Smooth muscle cell of the brain vasculature (primary cell): ENCODE measurements around the gene PBRM1.

Experiments
- DNase-seq: peaks from one replicate; pipeline ENCODE4 v3.0.0-alpha.2; 2012; ENCODE audit warnings: low read depth, low spot score

The PBRM1 gene

DNA sequence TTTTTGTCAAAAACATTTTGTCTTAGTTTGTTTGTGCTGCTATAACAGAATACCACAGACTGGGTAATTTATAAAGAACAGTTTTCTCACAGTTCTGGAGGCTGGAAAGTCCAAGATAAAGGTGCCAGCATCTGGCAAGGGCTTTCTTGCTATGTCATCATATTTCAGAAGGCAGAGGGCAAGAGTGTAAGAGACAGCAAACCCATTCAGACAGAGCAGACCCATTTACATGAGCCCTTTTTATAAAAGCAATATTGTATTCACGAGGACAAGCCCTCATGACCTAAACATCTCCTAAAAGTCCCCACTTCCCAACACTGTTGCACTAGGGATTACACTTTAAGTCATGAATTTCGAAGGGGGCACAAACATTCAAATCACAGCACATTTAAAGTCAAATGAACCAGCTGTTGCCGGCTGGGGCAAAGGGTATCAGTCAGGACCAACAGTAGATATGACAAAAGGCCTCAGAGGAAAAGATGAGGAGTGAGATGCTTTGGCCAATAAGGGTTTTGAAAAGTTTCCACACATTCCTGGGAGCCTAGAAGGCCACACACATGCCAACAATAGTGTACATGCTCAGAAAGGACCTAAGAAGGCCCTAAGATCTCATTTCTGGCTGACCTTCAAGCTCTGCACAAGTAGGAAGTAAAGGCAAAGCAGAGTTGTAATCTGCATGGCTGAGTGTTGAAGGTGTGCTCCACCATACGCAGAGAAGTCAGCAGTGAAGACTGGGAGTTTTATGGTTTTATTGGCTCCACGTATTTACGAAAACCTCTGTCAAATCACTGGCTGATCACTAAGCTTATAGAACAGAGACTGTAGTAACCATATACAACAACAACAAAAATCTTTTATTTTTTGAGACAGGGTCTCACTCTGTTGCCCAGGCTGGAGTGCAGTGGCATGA, 111.4 kb downstream of the PBRM1 start:
- DNase-seq, result no peak

DNA sequence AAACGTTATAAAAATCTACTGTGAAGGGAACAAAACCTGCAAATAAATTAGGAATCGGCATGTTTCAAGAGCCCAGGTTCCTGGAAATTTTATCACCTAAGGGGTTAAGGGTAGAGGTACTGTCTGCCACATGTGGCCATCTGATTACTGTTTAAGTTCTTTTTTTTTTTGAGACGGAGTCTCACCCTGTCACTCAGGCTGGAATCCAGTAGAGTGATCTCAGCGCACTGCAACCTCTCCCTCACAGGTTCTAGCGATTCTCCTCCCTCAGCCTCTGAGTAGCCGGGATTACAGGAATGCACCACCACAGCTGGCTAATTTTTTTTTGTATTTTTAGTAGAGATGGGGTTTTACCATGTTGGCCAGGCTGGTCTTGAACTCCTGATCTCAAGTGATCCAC, 113.5 kb downstream of the PBRM1 start:
- DNase-seq, result no peak

DNA sequence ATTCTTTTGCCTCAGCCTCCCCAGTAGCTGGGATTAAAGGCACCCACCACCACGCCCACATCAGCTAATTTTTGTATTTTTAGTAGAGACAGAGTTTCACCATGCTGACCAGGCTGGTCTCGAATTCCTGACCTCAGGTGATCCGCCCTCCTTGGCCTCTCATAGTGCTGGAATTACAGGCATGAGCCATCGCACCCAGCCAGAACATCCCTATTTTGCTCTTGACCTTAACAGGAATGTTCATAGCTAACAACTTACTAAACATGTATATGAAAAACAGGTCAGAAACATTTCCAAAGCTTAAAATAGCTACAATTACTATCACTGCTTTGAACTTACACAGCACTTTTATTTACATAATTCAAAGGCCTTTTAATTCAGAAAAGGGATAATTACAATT, 115.6 kb downstream of the PBRM1 start:
- DNase-seq, result no peak

DNA sequence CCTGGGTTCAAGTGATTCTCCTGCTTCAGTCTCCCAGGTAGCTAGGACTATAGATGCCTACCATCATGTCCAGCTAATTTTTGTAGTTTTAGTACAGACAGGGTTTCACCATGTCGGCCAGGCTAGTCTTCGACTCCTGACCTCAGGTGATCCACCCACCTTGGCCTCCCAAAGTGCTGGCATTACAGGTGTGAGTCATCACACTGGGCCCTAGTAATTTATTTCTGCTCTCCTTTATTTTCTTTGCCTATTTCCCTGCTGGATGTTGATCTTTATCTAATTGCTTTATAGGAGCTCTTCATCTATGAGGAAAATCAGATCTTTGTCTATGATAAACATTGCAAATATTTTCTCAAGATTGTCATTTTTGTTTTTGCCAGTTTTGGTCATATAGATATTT, 117.6 kb downstream of the PBRM1 start:
- no peak for DNase-seq

DNA sequence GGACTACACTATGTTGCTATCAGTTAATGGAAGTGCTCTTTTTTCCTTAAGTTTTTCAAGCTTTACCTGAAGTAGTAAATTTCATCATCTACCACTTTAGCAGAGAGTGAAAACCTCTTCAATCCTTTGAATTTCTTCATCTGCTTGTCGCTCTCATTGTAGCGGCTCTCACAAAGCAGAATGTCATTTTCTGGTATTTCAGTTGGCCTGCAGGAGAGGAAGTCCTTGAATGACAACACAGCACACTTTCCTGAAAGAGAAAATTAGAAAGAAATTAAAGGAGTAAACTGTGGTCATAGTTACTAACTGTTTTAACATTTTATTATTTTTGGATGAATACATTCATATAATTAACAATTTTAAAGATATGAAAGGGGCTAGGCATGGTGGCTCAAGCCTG, 121.7 kb downstream of the PBRM1 start:
- DNase-seq, result no peak

DNA sequence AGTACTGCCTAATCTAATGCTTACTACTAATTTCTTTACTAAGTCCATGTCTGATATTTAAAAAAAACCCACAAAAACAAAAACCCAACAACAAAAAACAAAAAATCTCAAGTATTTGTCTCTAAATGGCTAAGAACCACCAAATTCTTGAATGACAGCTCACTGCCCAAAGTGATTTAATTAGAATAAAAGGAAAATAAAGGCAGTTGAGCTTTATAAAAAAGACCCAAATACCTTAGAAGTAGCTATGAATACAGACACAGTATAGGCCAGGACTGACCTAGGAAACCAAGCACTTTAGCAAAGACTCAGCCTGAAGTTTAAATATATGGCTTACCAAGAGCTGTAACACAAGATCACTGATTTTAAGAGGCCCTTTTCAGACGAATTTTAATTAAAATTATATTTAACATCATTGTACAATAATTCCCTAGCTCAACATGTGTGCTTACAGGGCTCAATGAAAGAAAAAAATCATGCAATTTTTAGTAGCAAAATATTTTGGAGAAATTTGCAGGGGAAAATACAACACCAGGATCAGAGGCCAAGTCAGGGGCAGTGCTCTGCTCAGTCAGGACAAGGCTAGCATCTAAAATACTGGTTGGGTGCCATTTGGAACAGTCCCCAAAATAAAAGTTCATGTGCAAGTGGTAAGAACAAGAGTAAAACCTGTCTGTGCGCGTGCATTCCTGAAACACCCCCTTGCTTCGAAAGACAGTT, 124.5 kb downstream of the PBRM1 start:
- no peak for DNase-seq

DNA sequence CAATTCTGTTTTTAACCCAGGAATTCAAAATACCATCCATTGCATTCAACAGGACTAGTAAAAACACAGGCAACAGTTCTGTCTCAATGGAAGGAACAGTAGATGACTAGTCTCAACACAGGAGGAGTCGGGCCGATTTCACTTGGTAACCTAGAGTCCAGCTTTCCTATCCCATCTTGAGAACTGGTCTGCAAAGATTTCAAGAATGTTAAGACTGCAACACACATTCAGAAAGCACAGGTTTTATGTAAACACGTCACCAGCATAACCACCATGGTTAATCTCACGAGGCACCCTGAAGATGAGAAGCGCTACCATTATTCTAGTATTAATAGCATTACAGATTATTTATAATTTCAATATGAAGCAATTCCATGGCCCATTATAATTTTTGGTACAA, 127.3 kb downstream of the PBRM1 start:
- no peak for DNase-seq

DNA sequence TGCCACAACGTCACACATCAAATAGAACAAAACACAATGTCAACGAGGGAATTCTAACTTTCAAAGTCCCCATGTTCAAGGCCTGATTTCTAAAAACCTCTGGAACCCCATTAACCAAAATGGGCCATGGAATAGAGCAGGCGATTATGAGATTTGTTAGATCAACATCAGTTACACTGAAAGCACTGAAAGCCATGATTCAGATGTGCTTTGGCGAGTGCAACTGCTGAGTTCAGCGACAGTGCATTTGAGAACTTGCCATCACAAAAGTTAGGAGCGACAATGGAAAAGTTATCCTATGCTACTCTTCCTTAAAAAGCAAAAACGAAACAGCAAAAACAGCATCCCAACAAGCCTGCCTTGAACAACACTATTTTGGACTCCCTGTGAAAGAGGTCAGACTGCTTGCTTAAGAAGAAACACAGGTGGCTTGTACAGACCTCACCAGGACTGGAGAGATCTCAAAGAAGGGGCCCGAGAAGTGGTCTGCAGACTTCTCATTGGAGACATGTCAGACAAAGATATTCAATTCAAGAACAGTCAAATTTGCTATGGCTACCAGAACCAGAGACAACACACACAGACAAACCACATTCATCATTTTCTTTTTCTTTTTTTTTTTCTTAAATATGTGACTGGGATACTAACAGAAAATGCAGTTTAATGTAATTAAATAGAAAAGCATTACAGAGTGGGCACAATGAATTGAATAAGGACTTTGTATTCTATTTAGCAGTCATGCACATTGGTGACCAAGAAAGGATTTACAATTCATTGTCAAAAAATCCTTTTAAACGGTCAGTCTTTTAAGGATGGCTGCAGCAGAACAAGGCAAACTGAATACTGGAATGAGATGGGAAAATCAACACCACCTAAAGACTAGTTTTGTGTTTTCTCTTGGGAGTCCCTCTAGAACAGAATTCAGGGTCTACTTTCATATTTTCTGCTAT, 128.4 kb downstream of the PBRM1 start:
- DNase-seq, result no peak

DNA sequence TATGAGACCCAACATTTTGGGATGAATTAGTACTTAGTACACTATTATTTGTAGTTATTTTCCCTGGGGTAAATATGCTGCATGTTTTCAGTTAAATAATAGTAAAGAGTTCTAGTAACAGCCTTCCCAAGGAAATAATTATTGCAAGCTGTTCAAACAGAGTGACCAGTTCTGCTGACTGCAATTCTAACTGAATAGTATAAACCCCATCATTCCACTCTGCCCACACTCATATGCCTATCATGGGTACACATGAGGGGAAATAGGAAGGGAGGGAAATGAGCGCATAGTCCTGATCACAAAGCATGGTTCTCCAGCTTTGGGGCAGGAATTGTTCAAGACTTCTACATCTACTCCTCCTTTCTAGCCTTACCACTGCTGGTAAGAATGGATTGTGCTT, 130.7 kb downstream of the PBRM1 start:
- no peak for DNase-seq

DNA sequence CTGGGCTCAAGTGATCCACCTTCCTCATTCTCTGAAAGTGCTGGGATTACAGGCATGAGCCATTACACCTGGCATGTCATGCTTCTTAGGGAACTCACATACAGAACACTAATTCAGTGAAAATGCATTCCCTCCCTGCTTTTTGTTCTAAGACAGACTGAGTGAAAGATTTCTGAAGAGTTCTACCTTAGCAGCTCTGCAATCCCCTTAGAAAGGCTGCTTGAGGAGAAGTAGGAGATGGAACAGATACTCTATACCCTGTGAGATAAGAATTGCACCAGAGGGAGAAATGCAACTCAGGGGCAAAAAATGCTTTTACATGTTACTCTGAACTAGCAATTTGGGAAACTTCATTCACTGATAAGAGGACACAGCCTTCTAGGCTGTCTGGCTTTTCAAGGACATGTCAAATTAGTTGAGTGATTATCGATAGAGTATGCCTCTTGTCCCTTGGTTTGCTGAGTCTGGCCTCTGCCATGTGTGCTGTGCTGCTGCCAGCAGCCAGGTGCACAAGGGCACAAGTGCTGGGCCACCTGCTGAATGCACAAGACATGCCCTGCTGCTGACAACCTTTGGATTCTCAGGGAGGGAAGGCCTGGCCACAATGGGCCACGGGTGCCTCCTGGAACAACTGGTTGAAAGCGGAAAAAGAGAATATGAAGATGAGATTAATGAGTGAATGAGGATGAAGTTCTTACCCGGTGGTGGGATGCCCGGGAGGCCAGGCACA, 131.5 kb downstream of the PBRM1 start:
- no peak for DNase-seq

DNA sequence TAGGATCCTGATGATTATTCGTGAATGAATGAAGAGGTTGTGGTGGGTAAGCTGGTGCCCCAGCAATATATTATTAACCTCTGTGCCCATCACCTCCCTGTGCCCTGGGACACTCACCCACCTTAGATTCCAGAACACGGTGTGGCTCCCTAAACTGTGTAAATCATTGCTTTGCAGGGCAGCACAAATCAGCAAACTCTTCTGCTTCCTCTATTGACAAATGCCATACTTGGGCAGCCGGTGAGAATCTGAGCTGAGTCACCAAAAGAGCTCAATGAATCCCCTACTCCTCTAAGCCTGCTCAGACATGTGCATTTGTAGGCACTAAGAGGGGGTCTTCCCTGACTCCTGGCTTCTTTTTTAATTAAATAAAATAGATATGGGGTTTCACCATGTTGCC, 133.6 kb downstream of the PBRM1 start:
- DNase-seq, result no peak

DNA sequence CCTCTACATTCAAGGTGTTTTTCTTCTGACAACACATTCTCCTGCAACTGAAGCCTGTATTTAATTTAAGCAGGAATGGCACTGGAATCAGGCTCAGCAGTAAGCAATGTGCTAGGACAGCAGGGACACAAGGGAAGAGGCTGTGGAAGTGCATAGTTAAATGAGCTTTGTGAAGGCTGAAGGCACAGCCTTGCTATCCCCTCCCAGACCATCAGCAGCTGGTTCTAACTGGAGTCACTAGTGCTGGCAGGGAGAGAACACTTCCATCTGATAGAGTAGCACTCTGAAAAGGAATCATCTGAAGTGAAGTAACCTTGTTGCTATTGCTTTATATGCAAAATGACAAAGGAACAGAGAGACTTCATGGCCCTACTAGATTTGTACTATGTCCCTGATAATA, 134.6 kb downstream of the PBRM1 start:
- no peak for DNase-seq

DNA sequence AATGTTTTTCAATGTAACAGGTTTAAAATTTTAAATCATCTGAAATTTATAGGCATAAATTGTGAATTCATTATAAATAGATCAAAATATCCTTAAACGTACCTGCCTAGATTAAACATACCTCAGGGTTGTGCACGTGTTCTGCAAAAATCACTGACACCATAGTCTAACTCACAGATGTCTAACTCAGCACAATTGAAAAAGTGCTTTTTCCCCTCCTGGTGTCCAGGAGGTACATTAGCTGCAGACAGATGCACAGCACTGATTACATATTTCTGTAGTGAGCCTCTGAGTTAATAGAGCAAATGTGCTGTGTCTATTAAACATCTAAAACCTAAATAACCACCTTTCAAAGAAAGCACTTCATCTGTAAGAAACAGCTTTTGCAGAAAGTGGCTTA, 138.6 kb downstream of the PBRM1 start:
- no peak for DNase-seq

DNA sequence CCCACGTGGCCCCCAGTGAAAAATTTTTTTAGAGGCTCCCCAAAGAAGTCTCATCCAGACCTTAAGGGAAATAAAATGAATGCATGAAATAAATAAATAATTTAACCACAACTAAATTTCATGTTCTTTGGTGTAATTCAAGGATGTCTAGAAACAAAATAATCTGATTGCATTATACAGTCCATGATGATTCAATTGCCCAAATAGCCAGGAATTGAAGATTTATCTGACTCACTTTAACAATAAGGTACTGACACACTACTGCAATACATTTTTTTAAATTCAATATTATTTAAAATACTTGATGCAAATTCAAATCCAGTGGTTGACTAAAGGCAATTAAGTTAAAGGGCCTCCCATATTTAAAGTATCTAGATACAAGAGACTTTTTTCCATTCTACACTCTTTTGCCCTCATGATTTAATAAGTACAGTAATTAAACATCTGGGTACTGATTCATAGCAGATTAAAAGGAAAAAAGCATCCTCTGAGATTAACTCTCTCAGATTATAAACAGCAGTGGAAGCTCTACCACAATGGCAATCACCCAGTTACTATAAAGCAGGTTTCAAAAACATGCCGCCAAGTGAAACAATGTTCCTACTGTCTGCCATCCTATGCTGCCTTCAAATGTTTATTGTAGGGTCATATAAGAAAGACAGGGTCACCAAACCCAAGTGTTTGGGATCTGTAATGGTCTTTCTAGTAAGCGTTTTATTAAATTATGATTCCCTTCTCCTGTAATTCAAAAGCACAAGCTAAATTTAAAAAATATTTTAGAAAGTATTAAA, 139.4 kb downstream of the PBRM1 start:
- no peak for DNase-seq

DNA sequence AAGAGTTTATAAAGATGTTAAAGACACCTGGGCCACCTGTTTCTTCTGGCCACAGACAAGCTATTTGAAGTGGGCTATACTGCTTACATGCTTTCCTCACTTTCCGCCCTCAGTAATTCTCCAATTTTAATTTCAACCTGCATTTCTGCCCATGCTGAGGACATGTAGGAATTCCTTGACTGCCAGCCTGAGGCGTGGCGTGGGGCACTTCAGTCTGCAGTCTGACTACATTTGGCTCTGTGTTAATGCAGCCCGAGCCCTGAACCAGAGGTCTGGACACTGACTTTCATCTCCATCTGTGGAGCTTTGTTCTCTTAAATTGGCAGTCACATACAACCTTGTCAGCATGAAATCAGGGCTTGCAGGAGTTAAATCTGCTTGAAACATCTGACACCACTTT, 140.8 kb downstream of the PBRM1 start:
- no peak for DNase-seq

DNA sequence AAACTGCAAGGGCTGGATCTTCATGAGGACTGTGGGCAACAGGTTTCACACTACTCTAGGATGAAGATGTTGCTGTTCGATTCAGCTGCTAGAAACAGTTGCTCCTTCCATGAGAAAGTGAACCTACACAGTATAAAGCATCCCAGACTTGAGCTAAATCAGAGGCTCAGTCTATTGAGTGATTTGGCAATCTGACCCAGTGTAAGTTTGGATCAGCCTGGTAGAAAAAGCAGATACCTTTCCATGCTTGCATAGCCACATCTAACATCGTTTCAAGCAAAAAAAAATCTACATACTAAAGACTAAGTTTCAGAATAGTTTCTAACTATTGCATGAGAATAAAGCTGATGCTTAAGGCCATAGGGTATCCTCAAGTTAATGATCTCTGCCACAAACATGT, 144.7 kb downstream of the PBRM1 start:
- no peak for DNase-seq

DNA sequence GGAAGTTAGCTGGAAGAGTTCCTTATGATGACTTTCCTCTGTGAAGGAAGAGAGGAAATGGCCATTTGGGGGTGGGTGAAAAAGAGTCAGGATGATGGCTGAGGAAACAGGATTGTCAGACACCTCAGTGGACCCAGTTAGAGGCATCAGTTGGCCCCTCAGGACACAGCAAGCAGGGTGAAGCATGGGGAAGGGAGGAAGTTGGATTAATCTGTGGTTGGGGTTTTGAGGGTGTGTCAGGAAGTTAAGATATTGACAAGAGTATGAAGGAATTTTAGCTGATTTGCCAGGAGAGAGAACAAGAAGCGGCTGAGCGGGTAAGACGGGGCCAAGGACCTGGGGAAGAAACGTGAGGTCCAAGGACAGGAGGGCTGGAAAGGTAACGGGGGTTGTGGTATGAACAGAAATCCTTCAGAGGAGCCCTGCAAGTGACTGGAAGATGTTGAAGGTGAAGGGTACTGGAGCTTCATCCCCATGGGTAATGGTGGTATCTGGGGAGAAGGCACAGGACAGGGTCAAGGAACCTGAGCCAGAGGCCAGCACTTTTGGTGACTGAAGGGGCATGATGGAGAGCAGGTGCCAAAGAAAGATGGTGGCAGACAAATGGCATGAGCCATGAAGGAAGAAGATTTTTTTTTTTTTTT, 146.6 kb downstream of the PBRM1 start:
- DNase-seq, result no peak

DNA sequence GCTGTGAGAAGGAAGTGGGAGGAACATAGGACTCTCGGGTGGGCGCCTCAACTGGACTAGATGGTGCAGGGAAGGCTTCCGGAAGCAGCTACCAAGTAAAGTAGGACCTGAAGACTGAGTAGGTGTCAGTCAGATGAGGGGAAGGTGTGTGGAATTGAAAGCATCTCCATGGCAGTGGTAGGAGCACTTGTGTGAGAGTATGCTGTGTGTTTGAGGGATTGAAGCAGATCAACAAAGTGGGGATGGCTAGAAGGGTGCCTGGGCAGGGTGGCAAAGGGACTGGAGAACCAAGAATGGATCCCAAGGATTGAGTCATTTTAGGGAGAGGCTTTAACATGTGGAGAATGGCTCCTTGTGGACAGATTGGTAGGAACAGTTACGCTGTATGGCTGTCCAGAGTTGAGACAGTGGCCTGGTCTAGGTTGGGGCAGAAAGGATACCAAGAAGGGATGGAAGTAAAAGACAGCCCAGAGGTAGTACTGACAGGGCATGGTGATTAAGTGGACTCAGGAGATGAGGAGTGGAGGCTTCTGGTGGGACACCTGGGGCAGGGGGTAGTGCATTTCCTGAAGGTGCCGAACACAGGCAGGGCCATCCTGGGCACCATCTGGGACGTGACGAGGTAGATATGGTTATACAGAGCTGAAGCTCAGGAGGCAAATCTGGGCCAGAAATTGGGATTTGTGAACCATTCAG, 147.8 kb downstream of the PBRM1 start:
- DNase-seq, result no peak

DNA sequence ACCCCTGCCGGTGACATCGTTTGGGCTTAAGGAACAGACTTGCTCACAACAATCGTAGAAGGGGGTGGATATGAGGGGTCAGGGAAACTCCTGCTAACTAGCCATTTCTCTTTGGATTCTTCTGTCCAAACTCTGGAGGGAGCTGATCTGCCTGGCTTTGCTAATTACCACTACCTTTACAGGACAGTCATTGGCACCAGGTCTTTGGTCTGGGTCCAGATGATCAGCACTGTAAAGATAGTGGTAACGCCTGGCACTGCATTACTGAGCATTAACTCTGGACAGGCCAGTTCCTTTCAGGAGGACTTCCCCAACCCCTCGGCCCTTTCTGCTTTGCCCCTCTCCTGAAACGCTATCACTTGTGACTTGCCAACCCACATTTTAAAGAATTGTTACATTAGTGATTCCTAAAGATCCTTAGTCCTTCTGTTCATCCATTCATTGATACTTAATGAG, 148.5 kb downstream of the PBRM1 start:
- DNase-seq, result no peak
